Measurements from ENCODE around the gene ENPP1. TPM values are rescaled to one million over a fixed set of nuclear protein-coding genes. Genes with fewer than 3 reads are reported as not detected.
A peak's percentile ranks its signal among the peaks of the same experiment; 100 is the strongest.
"Not testable (repeated sequence)": the region's sequence is repeated elsewhere in the genome, so short reads cannot be mapped to it uniquely, and the experiment has no call there.

Gene ENPP1
- total RNA-seq, 1 donor from 2014 or later: 8.1 TPM

DNA sequence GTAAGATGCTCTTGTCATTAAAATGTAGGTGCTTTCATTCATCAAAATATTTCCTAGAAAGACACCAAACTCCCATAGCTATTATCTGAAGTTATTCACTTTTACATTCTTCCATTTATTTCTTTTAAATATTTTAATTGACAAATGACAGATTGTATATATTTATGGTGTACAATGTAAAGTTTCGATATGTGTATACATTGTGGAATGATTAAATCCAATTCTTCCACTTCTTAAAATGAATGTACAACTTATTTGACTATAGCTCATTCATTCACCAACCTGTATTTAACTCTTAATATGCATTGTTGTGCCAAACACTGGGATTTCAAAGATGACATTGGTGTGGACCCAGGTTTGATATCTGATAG lies 102.4 kb downstream of the ENPP1 start:
- H3K9me3 Mint-ChIP-seq (ENCODE audit: low read depth): no peaks in the 10 kb centered on the region
- TF ChIP-seq, protein P1, sequence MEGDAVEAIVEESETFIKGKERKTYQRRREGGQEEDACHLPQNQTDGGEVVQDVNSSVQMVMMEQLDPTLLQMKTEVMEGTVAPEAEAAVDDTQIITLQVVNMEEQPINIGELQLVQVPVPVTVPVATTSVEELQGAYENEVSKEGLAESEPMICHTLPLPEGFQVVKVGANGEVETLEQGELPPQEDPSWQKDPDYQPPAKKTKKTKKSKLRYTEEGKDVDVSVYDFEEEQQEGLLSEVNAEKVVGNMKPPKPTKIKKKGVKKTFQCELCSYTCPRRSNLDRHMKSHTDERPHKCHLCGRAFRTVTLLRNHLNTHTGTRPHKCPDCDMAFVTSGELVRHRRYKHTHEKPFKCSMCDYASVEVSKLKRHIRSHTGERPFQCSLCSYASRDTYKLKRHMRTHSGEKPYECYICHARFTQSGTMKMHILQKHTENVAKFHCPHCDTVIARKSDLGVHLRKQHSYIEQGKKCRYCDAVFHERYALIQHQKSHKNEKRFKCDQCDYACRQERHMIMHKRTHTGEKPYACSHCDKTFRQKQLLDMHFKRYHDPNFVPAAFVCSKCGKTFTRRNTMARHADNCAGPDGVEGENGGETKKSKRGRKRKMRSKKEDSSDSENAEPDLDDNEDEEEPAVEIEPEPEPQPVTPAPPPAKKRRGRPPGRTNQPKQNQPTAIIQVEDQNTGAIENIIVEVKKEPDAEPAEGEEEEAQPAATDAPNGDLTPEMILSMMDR (IDR thresholded peaks at IDR 0.05): peak; percentile 65
- no peak for DNase-seq (ENCODE audit: low spot score)
- no peaks in the 10 kb centered on the region for H3K27me3 Mint-ChIP-seq (ENCODE audit: low read depth)
- H3K27ac Mint-ChIP-seq (ENCODE audit: unreplicated experiment): no peak overlapping the region
- peaks cover 3% of the 10 kb centered on the region for H3K4me1 Mint-ChIP-seq (ENCODE audit: low read depth)
- no peak overlapping the region for H3K4me3 Mint-ChIP-seq (ENCODE audit: unreplicated experiment)
- no peaks in the 10 kb centered on the region for H3K36me3 Mint-ChIP-seq (ENCODE audit: low read depth)

- no peak for DNase-seq (ENCODE audit: low spot score)
- TF ChIP-seq, protein P1 (IDR thresholded peaks at IDR 0.05): no peak
- H3K4me1 Mint-ChIP-seq (ENCODE audit: low read depth): peaks cover 3% of the 10 kb centered on the region
- no peak overlapping the region for H3K4me3 Mint-ChIP-seq (ENCODE audit: unreplicated experiment)
- H3K36me3 Mint-ChIP-seq (ENCODE audit: low read depth): no peaks in the 10 kb centered on the region
- no peaks in the 10 kb centered on the region for H3K27me3 Mint-ChIP-seq (ENCODE audit: low read depth)
- H3K27ac Mint-ChIP-seq (ENCODE audit: unreplicated experiment): no peak overlapping the region
- H3K9me3 Mint-ChIP-seq (ENCODE audit: low read depth): no peaks in the 10 kb centered on the region
These were observed 103.1 kb downstream of the ENPP1 start for GRCh38 chr6:131910956-131911355.

DNA sequence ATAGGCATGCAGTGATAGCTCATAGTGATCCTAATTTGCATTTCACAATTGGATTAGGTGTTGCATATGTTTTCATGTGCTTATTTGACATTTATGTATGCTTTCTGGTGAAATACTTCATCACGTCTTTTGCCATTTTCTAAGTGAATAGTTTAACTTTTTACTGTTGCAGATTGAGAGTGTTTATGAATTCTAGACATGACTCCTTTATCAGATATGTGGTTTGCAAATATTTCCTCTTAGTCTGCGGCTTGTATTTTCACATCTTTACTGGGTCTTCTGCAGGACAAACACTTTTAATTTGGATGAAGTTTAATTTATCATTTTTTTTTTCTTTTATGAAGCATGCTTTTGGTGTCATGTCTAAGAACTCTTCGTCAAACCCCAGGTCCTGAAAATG lies 104.1 kb downstream of the ENPP1 start:
- no peak for DNase-seq (ENCODE audit: low spot score)
- TF ChIP-seq, protein P1 (IDR thresholded peaks at IDR 0.05): no peak
- no peaks in the 10 kb centered on the region for H3K27me3 Mint-ChIP-seq (ENCODE audit: low read depth)
- H3K4me3 Mint-ChIP-seq (ENCODE audit: unreplicated experiment): no peak overlapping the region
- no peaks in the 10 kb centered on the region for H3K36me3 Mint-ChIP-seq (ENCODE audit: low read depth)
- no peaks in the 10 kb centered on the region for H3K9me3 Mint-ChIP-seq (ENCODE audit: low read depth)
- peaks cover 4% of the 10 kb centered on the region for H3K4me1 Mint-ChIP-seq (ENCODE audit: low read depth)
- no peak overlapping the region for H3K27ac Mint-ChIP-seq (ENCODE audit: unreplicated experiment)

DNA sequence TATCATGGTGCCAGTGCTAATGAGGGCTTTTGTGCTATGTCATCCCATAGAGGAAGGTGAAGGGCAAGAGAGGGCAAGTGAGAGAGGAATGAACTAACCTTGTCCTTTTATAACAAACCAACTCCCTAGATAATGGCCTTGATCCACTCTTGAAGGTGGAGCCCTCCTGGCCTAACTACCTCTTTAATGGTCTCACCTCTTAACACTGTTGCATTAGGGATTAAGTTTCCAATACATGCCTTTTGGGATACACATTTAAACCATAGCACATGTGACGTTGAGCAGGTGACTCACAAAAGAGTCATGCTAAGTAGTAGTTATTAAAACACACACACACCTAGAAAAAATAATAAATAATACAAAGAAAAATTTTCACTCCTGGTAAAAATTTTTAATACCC lies 106.4 kb downstream of the ENPP1 start:
- Mint-ChIP-seq H3K4me3 (ENCODE audit: unreplicated experiment) (no peak overlapping the region), H3K36me3 (ENCODE audit: low read depth) (no peaks in the 10 kb centered on the region), H3K27ac (ENCODE audit: unreplicated experiment) (no peak overlapping the region), H3K4me1 (ENCODE audit: low read depth) (peaks cover 12% of the 10 kb centered on the region), H3K27me3 (ENCODE audit: low read depth) (no peaks in the 10 kb centered on the region), H3K9me3 (ENCODE audit: low read depth) (no peaks in the 10 kb centered on the region)
- TF ChIP-seq, protein P1 (IDR thresholded peaks at IDR 0.05): no peak
- no peak for DNase-seq (ENCODE audit: low spot score)

- Mint-ChIP-seq H3K27me3 (ENCODE audit: low read depth) (no peaks in the 10 kb centered on the region), H3K4me1 (ENCODE audit: low read depth) (peaks cover 12% of the 10 kb centered on the region), H3K36me3 (ENCODE audit: low read depth) (no peaks in the 10 kb centered on the region), H3K27ac (ENCODE audit: unreplicated experiment) (no peak overlapping the region), H3K9me3 (ENCODE audit: low read depth) (peaks cover 7% of the 10 kb centered on the region), H3K4me3 (ENCODE audit: unreplicated experiment) (no peak overlapping the region)
- TF ChIP-seq, protein P1 (IDR thresholded peaks at IDR 0.05): peak; percentile 95
- DNase-seq (ENCODE audit: low spot score): no peak
These were observed 107.3 kb downstream of the ENPP1 start for GRCh38 chr6:131914967-131915751.

GRCh38 chr6:131916091-131916796 lies 108.4 kb downstream of the ENPP1 start:
- H3K27me3 Mint-ChIP-seq (ENCODE audit: low read depth); H3K9me3 Mint-ChIP-seq (ENCODE audit: low read depth); H3K4me3 Mint-ChIP-seq (ENCODE audit: unreplicated experiment); H3K27ac Mint-ChIP-seq (ENCODE audit: unreplicated experiment); DNase-seq (ENCODE audit: low spot score); H3K36me3 Mint-ChIP-seq (ENCODE audit: low read depth): not testable (repeated sequence)
- H3K4me1 Mint-ChIP-seq (ENCODE audit: low read depth): peaks cover 12% of the 10 kb centered on the region

All from chondrocyte (in vitro differentiated cells).